ENCODE data around the gene CPT2. TPM values are rescaled to one million over a fixed set of nuclear protein-coding genes. Genes with fewer than 3 reads are reported as not detected.

The CPT2 gene
- total RNA-seq, 1 donor from 2014 or later: 21.7 TPM

- Mint-ChIP-seq H3K27ac (ENCODE audit: unreplicated experiment) (no peak overlapping the region), H3K4me1 (ENCODE audit: low read depth, unreplicated experiment) (no peaks in the 10 kb centered on the region), H3K9me3 (ENCODE audit: unreplicated experiment) (no peaks in the 10 kb centered on the region), H3K4me3 (ENCODE audit: unreplicated experiment) (no peak overlapping the region), H3K27me3 (ENCODE audit: unreplicated experiment) (peaks cover 4% of the 10 kb centered on the region), H3K36me3 (ENCODE audit: unreplicated experiment) (no peaks in the 10 kb centered on the region)
- TF ChIP-seq CTCF (IDR thresholded peaks at IDR 0.05; ENCODE audit: partially characterized antibody, unreplicated experiment): no peak
- DNase-seq: no peak
These were observed 41.1 kb upstream of the CPT2 start for GRCh38 chr1:53155534-53155933.

DNA sequence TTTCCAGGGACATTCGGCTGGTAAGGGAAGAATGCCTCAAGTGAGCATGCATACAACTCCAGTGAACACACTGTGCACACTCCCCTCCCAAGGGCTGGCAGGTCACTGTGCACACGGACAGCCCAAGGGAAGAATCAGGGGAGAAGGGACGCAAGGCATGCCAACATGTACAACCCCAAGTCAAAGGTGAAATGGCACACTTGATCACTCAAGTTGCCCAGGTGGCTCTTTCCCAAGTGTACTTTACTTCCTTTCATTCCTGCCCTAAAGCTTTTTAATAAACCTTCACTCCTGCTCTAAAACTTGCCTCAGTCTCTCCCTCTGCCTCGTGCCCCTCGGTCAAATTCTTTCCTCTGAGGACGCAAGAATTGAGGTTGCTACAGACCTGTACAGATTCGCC lies 40.7 kb upstream of the CPT2 start:
- H3K36me3 Mint-ChIP-seq (ENCODE audit: unreplicated experiment): no peaks in the 10 kb centered on the region
- H3K9me3 Mint-ChIP-seq (ENCODE audit: unreplicated experiment): no peaks in the 10 kb centered on the region
- no peak for DNase-seq
- no peak overlapping the region for H3K27ac Mint-ChIP-seq (ENCODE audit: unreplicated experiment)
- no peaks in the 10 kb centered on the region for H3K4me1 Mint-ChIP-seq (ENCODE audit: low read depth, unreplicated experiment)
- no peak for TF ChIP-seq CTCF (IDR thresholded peaks at IDR 0.05; ENCODE audit: partially characterized antibody, unreplicated experiment)
- H3K27me3 Mint-ChIP-seq (ENCODE audit: unreplicated experiment): peaks cover 4% of the 10 kb centered on the region
- H3K4me3 Mint-ChIP-seq (ENCODE audit: unreplicated experiment): no peak overlapping the region

DNA sequence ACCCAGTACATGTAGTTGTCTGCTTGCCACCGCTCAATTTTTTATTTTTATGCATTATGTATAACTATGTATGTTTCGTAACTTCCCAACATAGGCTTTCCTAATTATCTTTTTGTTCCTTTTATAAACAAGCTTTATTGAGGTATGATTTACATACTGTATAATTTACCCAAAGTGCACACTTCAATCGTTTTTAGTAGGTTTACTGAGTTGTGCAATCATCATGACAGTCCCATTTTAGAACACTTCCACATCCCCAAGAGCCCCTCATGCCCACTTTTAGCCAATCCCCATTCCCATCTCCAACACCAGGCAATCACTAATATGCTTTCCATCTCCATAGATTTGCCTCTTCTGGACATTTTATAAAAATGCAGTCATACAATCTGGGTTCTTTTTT lies 39.8 kb upstream of the CPT2 start:
- TF ChIP-seq CTCF (IDR thresholded peaks at IDR 0.05; ENCODE audit: partially characterized antibody, unreplicated experiment): no peak
- Mint-ChIP-seq H3K27ac (ENCODE audit: unreplicated experiment) (no peak overlapping the region), H3K4me3 (ENCODE audit: unreplicated experiment) (no peak overlapping the region), H3K4me1 (ENCODE audit: low read depth, unreplicated experiment) (no peaks in the 10 kb centered on the region), H3K9me3 (ENCODE audit: unreplicated experiment) (no peaks in the 10 kb centered on the region), H3K36me3 (ENCODE audit: unreplicated experiment) (no peaks in the 10 kb centered on the region), H3K27me3 (ENCODE audit: unreplicated experiment) (peaks cover 4% of the 10 kb centered on the region)
- no peak for DNase-seq

DNA sequence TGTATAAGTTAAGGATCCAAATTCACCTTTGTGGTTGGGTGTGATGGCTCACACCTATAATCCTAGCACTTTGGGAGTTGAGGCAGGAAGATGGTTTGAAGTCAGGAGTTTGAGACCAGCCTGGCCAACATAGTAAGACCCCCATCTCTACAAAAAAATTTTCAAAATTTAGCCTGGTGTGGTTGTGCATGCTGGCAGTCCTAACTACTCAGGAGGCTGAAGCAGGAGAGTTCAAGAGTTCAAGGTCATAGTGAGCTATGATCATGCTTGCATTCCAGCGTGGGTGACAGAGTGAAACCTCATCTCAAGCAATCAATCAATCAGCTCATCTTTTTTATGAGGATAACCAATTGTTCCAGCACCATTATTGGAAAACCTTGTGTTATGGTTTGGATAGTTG lies 37.7 kb upstream of the CPT2 start:
- Mint-ChIP-seq H3K9me3 (ENCODE audit: unreplicated experiment) (no peaks in the 10 kb centered on the region), H3K27ac (ENCODE audit: unreplicated experiment) (no peak overlapping the region), H3K27me3 (ENCODE audit: unreplicated experiment) (peaks cover 4% of the 10 kb centered on the region), H3K4me3 (ENCODE audit: unreplicated experiment) (no peak overlapping the region), H3K4me1 (ENCODE audit: low read depth, unreplicated experiment) (no peaks in the 10 kb centered on the region), H3K36me3 (ENCODE audit: unreplicated experiment) (no peaks in the 10 kb centered on the region)
- DNase-seq: no peak
- no peak for TF ChIP-seq CTCF (IDR thresholded peaks at IDR 0.05; ENCODE audit: partially characterized antibody, unreplicated experiment)

DNA sequence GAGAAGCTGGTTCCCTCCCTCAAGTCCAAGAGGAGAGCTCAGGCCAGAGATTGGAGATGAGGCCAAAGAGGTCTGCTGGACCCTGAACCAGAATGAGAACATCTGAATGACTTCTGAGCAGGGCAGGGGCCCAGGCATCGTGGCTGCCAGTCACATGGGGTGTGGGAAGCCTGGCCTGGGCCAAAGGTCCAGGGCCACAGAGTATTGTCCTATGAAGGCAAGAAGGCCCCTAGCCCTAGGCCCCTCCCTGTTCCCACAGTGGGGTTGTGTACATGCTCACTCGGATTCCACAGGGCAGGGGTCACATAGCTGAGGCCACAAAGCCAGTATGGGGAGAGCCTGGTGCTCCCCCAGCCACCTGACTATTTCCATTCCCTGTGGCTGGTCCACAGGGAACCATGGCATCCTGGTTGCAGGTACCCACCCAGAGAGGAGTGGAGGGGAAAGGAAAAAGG lies 35.7 kb upstream of the CPT2 start:
- Mint-ChIP-seq H3K4me3 (ENCODE audit: unreplicated experiment) (no peak overlapping the region), H3K9me3 (ENCODE audit: unreplicated experiment) (no peaks in the 10 kb centered on the region), H3K27ac (ENCODE audit: unreplicated experiment) (no peak overlapping the region), H3K4me1 (ENCODE audit: low read depth, unreplicated experiment) (no peaks in the 10 kb centered on the region), H3K27me3 (ENCODE audit: unreplicated experiment) (peaks cover 4% of the 10 kb centered on the region), H3K36me3 (ENCODE audit: unreplicated experiment) (no peaks in the 10 kb centered on the region)
- no peak for TF ChIP-seq CTCF (IDR thresholded peaks at IDR 0.05; ENCODE audit: partially characterized antibody, unreplicated experiment)
- DNase-seq: no peak
